Measurements from ENCODE around the gene EMP2.
"Not testable (repeated sequence)": the region's sequence is repeated elsewhere in the genome, so short reads cannot be mapped to it uniquely, and the experiment has no call there.

The EMP2 gene

DNA sequence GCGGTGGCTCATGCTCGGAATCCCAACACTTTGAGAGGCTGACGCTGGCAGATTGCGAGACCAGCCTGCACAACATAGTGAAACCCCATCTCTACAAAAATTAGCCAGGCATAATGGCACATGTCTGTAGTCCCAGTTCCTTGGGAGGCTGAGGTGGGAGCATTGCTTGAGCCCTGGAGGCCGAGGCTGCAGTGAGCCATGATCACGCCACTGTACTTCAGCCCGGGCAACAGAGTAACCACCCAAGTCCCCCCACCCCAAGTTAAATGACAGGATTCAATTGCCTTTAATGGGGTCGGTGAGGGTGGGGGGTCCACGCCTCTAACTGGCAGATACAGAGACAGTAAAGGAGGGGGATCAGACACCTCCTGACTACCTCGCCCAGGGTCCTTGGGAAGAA lies 44.9 kb downstream of the EMP2 start:
- no peak for DNase-seq (ENCODE audit: low spot score)
- TF ChIP-seq, protein P1, sequence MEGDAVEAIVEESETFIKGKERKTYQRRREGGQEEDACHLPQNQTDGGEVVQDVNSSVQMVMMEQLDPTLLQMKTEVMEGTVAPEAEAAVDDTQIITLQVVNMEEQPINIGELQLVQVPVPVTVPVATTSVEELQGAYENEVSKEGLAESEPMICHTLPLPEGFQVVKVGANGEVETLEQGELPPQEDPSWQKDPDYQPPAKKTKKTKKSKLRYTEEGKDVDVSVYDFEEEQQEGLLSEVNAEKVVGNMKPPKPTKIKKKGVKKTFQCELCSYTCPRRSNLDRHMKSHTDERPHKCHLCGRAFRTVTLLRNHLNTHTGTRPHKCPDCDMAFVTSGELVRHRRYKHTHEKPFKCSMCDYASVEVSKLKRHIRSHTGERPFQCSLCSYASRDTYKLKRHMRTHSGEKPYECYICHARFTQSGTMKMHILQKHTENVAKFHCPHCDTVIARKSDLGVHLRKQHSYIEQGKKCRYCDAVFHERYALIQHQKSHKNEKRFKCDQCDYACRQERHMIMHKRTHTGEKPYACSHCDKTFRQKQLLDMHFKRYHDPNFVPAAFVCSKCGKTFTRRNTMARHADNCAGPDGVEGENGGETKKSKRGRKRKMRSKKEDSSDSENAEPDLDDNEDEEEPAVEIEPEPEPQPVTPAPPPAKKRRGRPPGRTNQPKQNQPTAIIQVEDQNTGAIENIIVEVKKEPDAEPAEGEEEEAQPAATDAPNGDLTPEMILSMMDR (IDR thresholded peaks at IDR 0.05; ENCODE audit: extremely low read depth, missing control alignments): no peak

DNA sequence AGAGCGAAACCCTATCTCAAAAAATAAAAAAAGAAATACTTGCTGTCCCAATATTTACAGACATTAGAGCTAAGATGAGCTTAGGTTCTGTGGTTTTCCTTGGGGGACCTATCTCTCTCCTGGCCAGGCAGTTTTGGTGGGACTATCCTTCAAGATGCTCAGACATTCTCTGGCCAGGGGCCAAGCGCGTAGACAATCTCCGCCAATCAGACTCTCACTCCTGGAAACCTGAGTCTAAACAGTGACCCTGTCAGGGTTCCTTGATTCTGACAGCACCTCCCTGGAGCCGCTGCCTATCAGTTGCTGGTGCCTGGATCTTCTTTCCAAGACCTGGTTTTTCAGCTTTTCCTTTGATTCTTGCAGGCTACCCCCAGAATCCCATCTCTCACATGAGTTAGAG lies 45.6 kb downstream of the EMP2 start:
- DNase-seq (ENCODE audit: low spot score): no peak
- TF ChIP-seq, protein P1 (IDR thresholded peaks at IDR 0.05; ENCODE audit: extremely low read depth, missing control alignments): no peak

DNA sequence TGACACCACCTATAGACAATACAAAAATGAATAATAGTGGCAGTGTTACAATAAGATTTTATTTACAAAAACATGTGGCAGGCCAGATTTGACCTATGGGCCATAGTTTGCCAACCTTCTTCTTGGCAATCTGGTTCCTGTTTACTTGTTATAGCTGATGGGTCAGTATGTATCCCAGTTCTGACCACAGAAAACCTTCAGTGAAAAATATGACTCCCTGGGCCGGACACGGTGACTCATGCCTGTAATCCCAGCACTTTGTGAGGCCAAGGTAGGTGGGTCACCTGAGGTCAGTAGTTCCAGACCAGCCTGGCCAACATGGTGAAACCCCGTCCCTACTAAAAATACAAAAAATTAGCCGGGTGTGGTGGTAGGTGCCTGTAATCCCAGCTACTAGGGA lies 46.8 kb downstream of the EMP2 start:
- not testable (repeated sequence) for DNase-seq (ENCODE audit: low spot score)

DNA sequence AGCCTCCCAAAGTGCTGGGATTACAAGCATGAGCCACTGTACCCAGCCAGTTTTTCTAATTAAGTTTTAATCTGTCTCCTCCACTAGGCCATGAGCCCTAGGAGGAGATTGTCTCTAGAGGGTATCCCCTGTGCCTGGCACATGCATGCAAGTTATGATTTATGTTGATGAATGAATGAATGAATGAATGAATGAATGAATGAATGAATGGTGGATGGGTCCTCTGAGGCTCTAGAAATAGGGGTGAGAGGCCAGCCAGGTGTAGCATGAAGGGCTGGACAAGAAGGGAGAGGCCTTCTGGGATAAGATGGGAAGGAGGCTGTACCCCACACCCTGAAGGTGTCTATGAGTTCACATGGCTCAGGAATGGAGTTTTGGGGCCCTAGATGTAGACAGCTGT lies 48.8 kb downstream of the EMP2 start:
- DNase-seq (ENCODE audit: low spot score): no peak
- TF ChIP-seq, protein P1 (IDR thresholded peaks at IDR 0.05; ENCODE audit: extremely low read depth, missing control alignments): no peak

DNA sequence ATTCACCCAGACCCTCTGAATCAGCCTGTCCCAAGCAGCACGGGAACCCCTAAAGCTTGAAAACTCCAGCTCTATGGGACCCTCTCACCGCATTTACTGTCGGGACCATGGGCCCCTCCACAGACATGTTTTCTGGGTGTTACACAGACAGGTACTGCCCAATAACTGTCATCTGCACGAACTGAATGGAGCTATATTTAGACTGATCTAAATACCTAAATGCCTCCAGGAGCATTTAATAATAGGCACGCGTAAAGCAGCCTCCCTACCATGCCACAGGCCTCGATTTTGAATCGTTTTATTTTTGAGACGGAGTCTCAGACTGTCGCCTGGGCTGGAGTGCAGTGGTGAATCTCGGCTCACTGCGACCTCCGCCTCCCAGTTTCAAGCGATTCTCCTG lies 49.7 kb downstream of the EMP2 start:
- DNase-seq (ENCODE audit: low spot score): no peak
- TF ChIP-seq, protein P1 (IDR thresholded peaks at IDR 0.05; ENCODE audit: extremely low read depth, missing control alignments): no peak

DNA sequence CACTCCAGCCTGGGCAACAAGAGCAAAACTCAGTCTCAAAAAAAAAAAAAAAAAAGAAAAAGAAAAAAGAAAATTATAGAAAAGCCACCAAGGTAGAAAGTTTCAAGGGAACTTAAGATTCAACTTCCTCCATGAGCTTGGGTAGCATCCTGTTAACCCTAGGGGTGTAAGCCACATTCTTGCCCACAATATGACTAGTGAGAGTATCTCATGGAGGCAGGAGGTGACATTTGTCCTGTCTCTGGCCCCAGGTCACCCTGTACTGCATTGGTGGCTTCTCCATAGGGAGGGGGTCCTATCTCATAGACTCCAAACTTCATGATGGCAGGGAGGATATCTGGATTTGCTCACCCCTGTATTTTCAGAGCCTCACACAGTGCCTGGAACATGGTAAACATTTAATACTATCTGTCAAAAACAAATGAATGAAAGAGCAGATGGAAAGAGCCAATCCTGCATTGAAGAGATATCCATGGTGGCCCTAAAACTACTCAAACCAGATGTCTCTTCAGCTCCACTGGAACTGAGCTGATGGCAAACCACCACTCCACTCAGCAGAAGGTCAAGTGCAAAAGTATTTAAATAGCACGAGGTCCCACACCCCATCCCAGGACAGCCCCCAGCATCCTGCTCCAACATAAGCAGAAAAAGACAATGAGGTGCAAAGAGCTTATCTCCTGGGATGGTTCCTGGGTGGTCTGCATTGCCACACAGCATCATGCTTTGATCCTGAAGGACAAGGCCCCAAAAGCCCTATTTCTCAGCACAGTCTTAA lies 50.3 kb downstream of the EMP2 start:
- TF ChIP-seq, protein P1 (IDR thresholded peaks at IDR 0.05; ENCODE audit: extremely low read depth, missing control alignments): no peak
- DNase-seq (ENCODE audit: low spot score): no peak

DNA sequence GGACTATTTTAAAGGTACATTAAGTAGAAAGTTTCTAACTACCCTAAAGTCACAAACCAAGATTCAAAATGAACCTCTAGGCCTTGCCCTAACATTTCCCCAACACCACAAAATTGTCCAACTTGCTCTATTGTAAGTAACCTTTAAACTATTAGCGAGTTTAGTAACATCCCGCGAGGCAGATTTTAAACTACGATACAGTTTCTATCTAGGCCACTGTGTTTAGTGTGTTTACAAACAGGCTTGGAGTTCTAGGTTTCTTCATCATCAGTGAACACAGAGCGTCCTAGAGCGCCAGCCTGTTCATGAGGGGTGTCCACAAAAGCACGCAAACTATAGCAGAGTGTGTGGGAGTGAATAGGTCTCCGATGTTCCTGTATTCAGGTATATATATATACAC lies 51.8 kb downstream of the EMP2 start:
- no peak for DNase-seq (ENCODE audit: low spot score)
- TF ChIP-seq, protein P1 (IDR thresholded peaks at IDR 0.05; ENCODE audit: extremely low read depth, missing control alignments): no peak

DNA sequence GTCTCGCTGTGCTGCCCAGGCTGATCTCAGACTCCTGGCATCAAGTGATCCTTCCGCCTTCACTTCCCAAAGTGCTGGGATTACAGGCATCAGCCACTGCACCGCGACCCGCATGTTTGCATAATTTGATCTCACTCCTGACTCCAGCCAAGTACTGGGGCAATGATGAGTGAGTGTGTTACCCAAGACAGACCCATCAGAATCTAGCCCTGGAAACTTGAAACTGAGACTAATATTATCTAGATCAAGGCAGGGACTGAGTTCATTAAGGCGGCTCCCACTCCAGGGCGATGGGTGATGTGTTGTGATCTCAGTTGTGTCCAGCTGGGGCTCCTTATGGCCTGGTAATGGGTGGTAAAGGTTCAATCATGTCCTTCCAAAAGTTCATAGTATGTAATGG lies 53.4 kb downstream of the EMP2 start:
- TF ChIP-seq, protein P1 (IDR thresholded peaks at IDR 0.05; ENCODE audit: extremely low read depth, missing control alignments): no peak
- DNase-seq (ENCODE audit: low spot score): no peak

Measured in GM20000 (cell line).